ENCODE results near the gene POLK.

DNA sequence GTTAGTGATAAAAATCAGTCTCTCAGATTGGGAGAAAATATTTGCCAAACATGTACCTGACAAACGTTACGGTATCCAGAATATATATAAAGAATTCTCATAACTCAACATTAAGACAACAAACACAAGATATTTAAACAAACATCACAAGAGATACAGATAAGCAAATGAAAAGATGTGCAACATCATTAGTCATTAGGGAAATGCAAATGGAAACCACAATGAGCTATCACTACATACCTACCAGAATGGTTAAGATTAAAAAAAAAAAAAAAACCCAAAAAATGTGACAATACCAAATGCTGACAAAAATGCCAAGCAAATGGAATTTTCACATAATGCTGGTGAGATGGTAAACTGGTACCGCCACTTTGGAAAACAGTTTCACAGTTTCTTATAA lies 15.7 kb upstream of the POLK start:
- TF ChIP-seq, protein P1, sequence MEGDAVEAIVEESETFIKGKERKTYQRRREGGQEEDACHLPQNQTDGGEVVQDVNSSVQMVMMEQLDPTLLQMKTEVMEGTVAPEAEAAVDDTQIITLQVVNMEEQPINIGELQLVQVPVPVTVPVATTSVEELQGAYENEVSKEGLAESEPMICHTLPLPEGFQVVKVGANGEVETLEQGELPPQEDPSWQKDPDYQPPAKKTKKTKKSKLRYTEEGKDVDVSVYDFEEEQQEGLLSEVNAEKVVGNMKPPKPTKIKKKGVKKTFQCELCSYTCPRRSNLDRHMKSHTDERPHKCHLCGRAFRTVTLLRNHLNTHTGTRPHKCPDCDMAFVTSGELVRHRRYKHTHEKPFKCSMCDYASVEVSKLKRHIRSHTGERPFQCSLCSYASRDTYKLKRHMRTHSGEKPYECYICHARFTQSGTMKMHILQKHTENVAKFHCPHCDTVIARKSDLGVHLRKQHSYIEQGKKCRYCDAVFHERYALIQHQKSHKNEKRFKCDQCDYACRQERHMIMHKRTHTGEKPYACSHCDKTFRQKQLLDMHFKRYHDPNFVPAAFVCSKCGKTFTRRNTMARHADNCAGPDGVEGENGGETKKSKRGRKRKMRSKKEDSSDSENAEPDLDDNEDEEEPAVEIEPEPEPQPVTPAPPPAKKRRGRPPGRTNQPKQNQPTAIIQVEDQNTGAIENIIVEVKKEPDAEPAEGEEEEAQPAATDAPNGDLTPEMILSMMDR (IDR thresholded peaks at IDR 0.05 in 8 of 11, conservative IDR thresholded peaks at IDR 0.05 in 3 of 11), result no peak
- TF ChIP-seq POLR2A (IDR thresholded peaks at IDR 0.05), result no peak
